K562 (cell line): ENCODE data around the gene COMTD1.

Source experiments
- ATF2 ChIP-seq: sonication (generic); formaldehyde crosslinking; IDR thresholded peaks from 2 replicates; pipeline ENCODE4 v1.8.1; 2022; ENCODE audit warnings: missing genetic modification reagents
- BCL6 ChIP-seq: fragments of 250-450 bp; sonication (Bioruptor Pico); IDR thresholded peaks from 2 replicates; pipeline ENCODE4 v1.4.0; 2020
- BRF2 ChIP-seq: IDR thresholded peaks from 3 replicates; pipeline ENCODE4 v1.6.1; 2011; ENCODE audit warnings: borderline replicate concordance, mild to moderate bottlenecking; ENCODE audit not compliant: insufficient read length, insufficient read depth
- CGGBP1 ChIP-seq: fragments of 250-450 bp; sonication (Bioruptor Pico); IDR thresholded peaks from 2 replicates; pipeline ENCODE4 v1.9.0; 2021; ENCODE audit warnings: mild to moderate bottlenecking
- CTBP1 ChIP-seq: fragments of 450-650 bp; IDR thresholded peaks from 2 replicates; pipeline ENCODE4 v1.6.1; 2016; ENCODE audit warnings: borderline replicate concordance
- GABPA ChIP-seq: fragments of 200-800 bp; sonication (Bioruptor generic); conservative IDR thresholded peaks from 2 replicates; pipeline ENCODE4 v1.6.1; 2016; ENCODE audit warnings: low read depth, missing genetic modification characterization, missing compliant biosample characterization
- HDGF ChIP-seq: fragments of 450-650 bp; IDR thresholded peaks from 2 replicates; pipeline ENCODE4 v1.6.1; 2016
- ILK ChIP-seq: fragments of 450-650 bp; IDR thresholded peaks from 2 replicates; pipeline ENCODE4 v1.6.1; 2016; ENCODE audit warnings: missing genetic modification characterization, low read depth, mild to moderate bottlenecking, missing compliant biosample characterization, moderate library complexity, borderline replicate concordance
- NRF1 ChIP-seq, 2 experiments: fragments of 450-650 bp; IDR thresholded peaks in 1 of 2; conservative IDR thresholded peaks in 1 of 2; 2 replicates each; pipeline ENCODE4 v1.6.1; 2014; ENCODE audit warnings: mild to moderate bottlenecking in 2 of 2
- POLR2A ChIP-seq: fragments of 450-650 bp; conservative IDR thresholded peaks from 2 replicates; pipeline ENCODE4 v1.6.1; 2016
- TBL1XR1 ChIP-seq, 2 experiments: IDR thresholded peaks; 2 replicates each; pipeline ENCODE4 v1.6.1; 2012; ENCODE audit warnings: improper control_type of control experiment in 2 of 2, low read length in 2 of 2, mild to moderate bottlenecking in 1 of 2

GRCh38 chr10:75239096-75239790, 3.5 kb upstream of the COMTD1 start:
- TF ChIP-seq HDGF (no peak), TBL1XR1 (IDR thresholded peaks at IDR 0.05; ENCODE audit: low read length in 2 of 2) (no peak), BCL6 (CRISPR knock-in tag) (no peak), ATF2 (no peak), CGGBP1 (no peak), ILK (tag) (no peak), POLR2A (no peak), GABPA (no peak), NRF1 (conservative IDR thresholded peaks at IDR 0.05 in 1 of 2, IDR thresholded peaks at IDR 0.05 in 1 of 2) (no peak), CTBP1 (no peak), BRF2 (no peak)
